Glutamatergic neuron (in vitro differentiated cells): ENCODE results near the gene PSEN1. TPM values are rescaled to one million over a fixed set of nuclear protein-coding genes. Genes with fewer than 3 reads are reported as not detected.

Source experiments
- DNase-seq: peaks from one replicate; pipeline ENCODE4 v3.0.0; 2022
- H3K27ac Mint-ChIP-seq: one replicate; pipeline ENCODE4 v1.8.0; 2020; ENCODE audit warnings: mild to moderate bottlenecking, mixed read lengths, inconsistent platforms; ENCODE audit not compliant: unreplicated experiment
- H3K27me3 Mint-ChIP-seq: one replicate; pipeline ENCODE4 v1.8.0; 2020; ENCODE audit warnings: mild to moderate bottlenecking, moderate library complexity, mixed read lengths, inconsistent platforms; ENCODE audit not compliant: unreplicated experiment
- H3K36me3 Mint-ChIP-seq: one replicate; pipeline ENCODE4 v1.8.0; 2020; ENCODE audit warnings: mild to moderate bottlenecking, mixed read lengths, inconsistent platforms; ENCODE audit not compliant: unreplicated experiment
- H3K4me1 Mint-ChIP-seq: one replicate; pipeline ENCODE4 v1.8.0; 2020; ENCODE audit warnings: mild to moderate bottlenecking, low read depth, mixed read lengths, inconsistent platforms; ENCODE audit not compliant: unreplicated experiment
- H3K4me3 Mint-ChIP-seq: one replicate; pipeline ENCODE4 v1.8.0; 2020; ENCODE audit warnings: mild to moderate bottlenecking, mixed read lengths, inconsistent platforms; ENCODE audit not compliant: unreplicated experiment
- H3K9me3 Mint-ChIP-seq: one replicate; pipeline ENCODE4 v1.8.0; 2020; ENCODE audit warnings: mild to moderate bottlenecking, moderate library complexity, mixed read lengths, inconsistent platforms; ENCODE audit not compliant: unreplicated experiment
- CTCF ChIP-seq: fragments of 200-600 bp; sonication (generic); IDR thresholded peaks from one replicate; pipeline ENCODE4 v1.5.0; 2021; ENCODE audit not compliant: partially characterized antibody, unreplicated experiment
- total RNA-seq: library from RNA; stranded (reverse); fragmentation: NEBNext Ultra II Directional; extraction: Animal tissue kit (Norgen Biotek cat#: 25700); gene quantifications from one replicate; pipeline ENCODE4 v1.2.1, GENCODE V29; 2021; ENCODE audit not compliant: unreplicated experiment

Gene PSEN1
- total RNA-seq, 1 donor from 2014 or later: 79.7 TPM

- Mint-ChIP-seq H3K27me3 (peaks cover 4% of the 10 kb centered on the region), H3K4me1 (peaks cover 6% of the 10 kb centered on the region), H3K4me3 (no peak overlapping the region), H3K27ac (no peak overlapping the region), H3K36me3 (no peaks in the 10 kb centered on the region), H3K9me3 (peaks cover 6% of the 10 kb centered on the region)
- DNase-seq: no peak
- TF ChIP-seq CTCF: no peak
Measured at GRCh38 chr14:73261520-73262426, 125.5 kb downstream of the PSEN1 start.

- no peak for TF ChIP-seq CTCF
- Mint-ChIP-seq H3K9me3 (peaks cover 6% of the 10 kb centered on the region), H3K4me1 (peaks cover 6% of the 10 kb centered on the region), H3K36me3 (no peaks in the 10 kb centered on the region), H3K4me3 (no peak overlapping the region), H3K27ac (no peak overlapping the region), H3K27me3 (peaks cover 4% of the 10 kb centered on the region)
- DNase-seq: no peak
Measured at GRCh38 chr14:73262427-73263183, 126.3 kb downstream of the PSEN1 start.

GRCh38 chr14:73263606-73264005 is 127.3 kb downstream of the PSEN1 start:
- TF ChIP-seq CTCF: no peak
- no peaks in the 10 kb centered on the region for H3K36me3 Mint-ChIP-seq
- DNase-seq: no peak
- H3K9me3 Mint-ChIP-seq: peaks cover 6% of the 10 kb centered on the region
- H3K27ac Mint-ChIP-seq: no peak overlapping the region
- no peak overlapping the region for H3K4me3 Mint-ChIP-seq
- H3K27me3 Mint-ChIP-seq: peaks cover 4% of the 10 kb centered on the region
- peaks cover 6% of the 10 kb centered on the region for H3K4me1 Mint-ChIP-seq

- no peak overlapping the region for H3K4me3 Mint-ChIP-seq
- no peak overlapping the region for H3K27ac Mint-ChIP-seq
- H3K36me3 Mint-ChIP-seq: no peaks in the 10 kb centered on the region
- peaks cover 6% of the 10 kb centered on the region for H3K9me3 Mint-ChIP-seq
- no peak for TF ChIP-seq CTCF
- no peak for DNase-seq
- peaks cover 6% of the 10 kb centered on the region for H3K4me1 Mint-ChIP-seq
- H3K27me3 Mint-ChIP-seq: peaks cover 4% of the 10 kb centered on the region
Measured at GRCh38 chr14:73264080-73264884, 128.0 kb downstream of the PSEN1 start.
